HepG2 (cell line): ENCODE data around the gene MEAF6. TPM values are rescaled to one million over a fixed set of nuclear protein-coding genes. Genes with fewer than 3 reads are reported as not detected.

Experiments
- ARID4A ChIP-seq: sonication (generic); formaldehyde crosslinking; IDR thresholded peaks from 2 replicates; pipeline ENCODE4 v1.5.0; 2020; ENCODE audit warnings: mild to moderate bottlenecking, missing genetic modification reagents, borderline replicate concordance
- EP300 ChIP-seq, 3 experiments: sonication (generic) in 1 of 3; formaldehyde crosslinking in 1 of 3; IDR thresholded peaks; 2 replicates each; pipeline versions ENCODE4 v1.5.1 to v1.6.1; 2011 to 2020; ENCODE audit warnings: low read depth in 2 of 3, low read length in 2 of 3, borderline replicate concordance in 1 of 3, improper control_type of control experiment in 1 of 3, mild to moderate bottlenecking in 1 of 3, missing genetic modification reagents in 1 of 3, moderate library complexity in 1 of 3
- JUN ChIP-seq: sonication (generic); formaldehyde crosslinking; IDR thresholded peaks from 2 replicates; pipeline ENCODE4 v1.4.0; 2020; ENCODE audit warnings: mild to moderate bottlenecking, missing genetic modification reagents
- NCOR1 ChIP-seq: fragments of 200-600 bp; sonication (generic); IDR thresholded peaks from 2 replicates; pipeline ENCODE4 v1.7.0; 2017; ENCODE audit warnings: antibody characterized with exemption, low read length, borderline replicate concordance
- NR2F2 ChIP-seq: IDR thresholded peaks from 2 replicates; pipeline ENCODE4 v1.6.1; 2012; ENCODE audit warnings: low read depth, inconsistent platforms, borderline replicate concordance
- SALL1 ChIP-seq: sonication (generic); formaldehyde crosslinking; IDR thresholded peaks from 2 replicates; pipeline ENCODE4 v1.8.0; 2022; ENCODE audit warnings: mild to moderate bottlenecking, missing genetic modification reagents
- TBX2 ChIP-seq: sonication (generic); formaldehyde crosslinking; IDR thresholded peaks from 2 replicates; pipeline ENCODE4 v1.5.0; 2020; ENCODE audit warnings: missing genetic modification reagents, mild to moderate bottlenecking, borderline replicate concordance
- ZBED4 ChIP-seq: sonication (generic); formaldehyde crosslinking; IDR thresholded peaks from 2 replicates; pipeline ENCODE4 v1.4.0; 2020; ENCODE audit warnings: missing genetic modification reagents, borderline replicate concordance
- ZBTB20 ChIP-seq: sonication (generic); formaldehyde crosslinking; IDR thresholded peaks from 2 replicates; pipeline ENCODE4 v1.8.1; 2023; ENCODE audit warnings: missing genetic modification reagents, low read depth, mild to moderate bottlenecking, borderline replicate concordance
- ZBTB3 ChIP-seq: sonication (generic); formaldehyde crosslinking; IDR thresholded peaks from 2 replicates; pipeline ENCODE4 v1.4.0; 2020; ENCODE audit warnings: low read depth, mild to moderate bottlenecking, moderate library complexity, missing genetic modification reagents, borderline replicate concordance
- ZSCAN29 ChIP-seq: sonication (generic); formaldehyde crosslinking; conservative IDR thresholded peaks from 2 replicates; pipeline ENCODE4 v1.4.0; 2020; ENCODE audit warnings: mild to moderate bottlenecking, missing genetic modification reagents
- polyA plus RNA-seq, 8 experiments: library from polyadenylated mRNA; depleted of rRNA in 3 of 8; stranded (reverse) in 7 of 8; unstranded in 1 of 8; fragments of >200 nt; fragmentation: Illumina TruSeq in 4 of 8; extraction: Trizol in 4 of 8; gene quantifications; 2 replicates each; pipeline versions ENCODE4 v1.2.1 to v1.2.3, GENCODE V29; 2011 to 2016; ENCODE audit warnings: low read depth in 4 of 8, missing spikeins in 1 of 8, mixed read lengths in 1 of 8; ENCODE audit not compliant: insufficient read depth in 1 of 8
- total RNA-seq, 5 experiments: library from RNA; depleted of rRNA; stranded (reverse); fragments of >200 nt; fragmentation: Illumina TruSeq; extraction: Trizol; gene quantifications; 2 replicates each; pipeline ENCODE4 v1.2.3, GENCODE V29; 2016; ENCODE audit warnings: low read depth in 1 of 5
- TF ChIP-seq, protein P1 (sequence below): sonication (generic); formaldehyde crosslinking; IDR thresholded peaks from 2 replicates; pipeline ENCODE4 v1.4.0; 2020; ENCODE audit warnings: missing genetic modification reagents

The MEAF6 gene
- total and polyA plus RNA-seq, 2 of the 13 experiments (the other 11 are each of a cell fraction or from before 2014, with no cell fraction given): 29.5 to 45.6 TPM

- TF ChIP-seq ARID4A (peak; percentile 48; the same call in 1 of the 2 replicates), SALL1 (CRISPR knock-in tag) (peak; percentile 61), ZBED4 (CRISPR knock-in tag) (peak; percentile 72; the same call in 1 of the 2 replicates), ZBTB3 (CRISPR knock-in tag) (0 out of 2 replicates have a peak, but pooled peaks have one; percentile 40), NCOR1 (0 out of 2 replicates have a peak, but pooled peaks have one; percentile 39), TBX2 (CRISPR knock-in tag) (peak; percentile 57), ZSCAN29 (CRISPR knock-in tag) (0 out of 2 replicates have a peak, but pooled peaks have one; percentile 43), NR2F2 (0 out of 2 replicates have a peak, but pooled peaks have one; percentile 50), ZBTB20 (peak; percentile 19; the same call in 1 of the 2 replicates), EP300 (IDR thresholded peaks at IDR 0.05; ENCODE audit: low read depth in 2 of 2, low read length in 2 of 2) (peak; percentile 34 to 58; a peak in 2 of 4 replicates), EP300 (CRISPR knock-in tag; IDR thresholded peaks at IDR 0.05; ENCODE audit: borderline replicate concordance) (peak; percentile 37; the same call in 1 of the 2 replicates), JUN (CRISPR knock-in tag) (peak; percentile 36; the same call in 1 of the 2 replicates)
- TF ChIP-seq, protein P1, sequence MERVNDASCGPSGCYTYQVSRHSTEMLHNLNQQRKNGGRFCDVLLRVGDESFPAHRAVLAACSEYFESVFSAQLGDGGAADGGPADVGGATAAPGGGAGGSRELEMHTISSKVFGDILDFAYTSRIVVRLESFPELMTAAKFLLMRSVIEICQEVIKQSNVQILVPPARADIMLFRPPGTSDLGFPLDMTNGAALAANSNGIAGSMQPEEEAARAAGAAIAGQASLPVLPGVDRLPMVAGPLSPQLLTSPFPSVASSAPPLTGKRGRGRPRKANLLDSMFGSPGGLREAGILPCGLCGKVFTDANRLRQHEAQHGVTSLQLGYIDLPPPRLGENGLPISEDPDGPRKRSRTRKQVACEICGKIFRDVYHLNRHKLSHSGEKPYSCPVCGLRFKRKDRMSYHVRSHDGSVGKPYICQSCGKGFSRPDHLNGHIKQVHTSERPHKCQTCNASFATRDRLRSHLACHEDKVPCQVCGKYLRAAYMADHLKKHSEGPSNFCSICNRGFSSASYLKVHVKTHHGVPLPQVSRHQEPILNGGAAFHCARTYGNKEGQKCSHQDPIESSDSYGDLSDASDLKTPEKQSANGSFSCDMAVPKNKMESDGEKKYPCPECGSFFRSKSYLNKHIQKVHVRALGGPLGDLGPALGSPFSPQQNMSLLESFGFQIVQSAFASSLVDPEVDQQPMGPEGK (CRISPR knock-in tag): 0 out of 2 replicates have a peak, but pooled peaks have one; percentile 31
Observed at GRCh38 chr1:37532418-37533156, 18.0 kb upstream of the MEAF6 start (continued).
